ENCODE measurements around the gene CYTIP.
A peak's percentile ranks its signal among the peaks of the same experiment; 100 is the strongest.
"Not testable (repeated sequence)": the region's sequence is repeated elsewhere in the genome, so short reads cannot be mapped to it uniquely, and the experiment has no call there.

CYTIP gene

DNA sequence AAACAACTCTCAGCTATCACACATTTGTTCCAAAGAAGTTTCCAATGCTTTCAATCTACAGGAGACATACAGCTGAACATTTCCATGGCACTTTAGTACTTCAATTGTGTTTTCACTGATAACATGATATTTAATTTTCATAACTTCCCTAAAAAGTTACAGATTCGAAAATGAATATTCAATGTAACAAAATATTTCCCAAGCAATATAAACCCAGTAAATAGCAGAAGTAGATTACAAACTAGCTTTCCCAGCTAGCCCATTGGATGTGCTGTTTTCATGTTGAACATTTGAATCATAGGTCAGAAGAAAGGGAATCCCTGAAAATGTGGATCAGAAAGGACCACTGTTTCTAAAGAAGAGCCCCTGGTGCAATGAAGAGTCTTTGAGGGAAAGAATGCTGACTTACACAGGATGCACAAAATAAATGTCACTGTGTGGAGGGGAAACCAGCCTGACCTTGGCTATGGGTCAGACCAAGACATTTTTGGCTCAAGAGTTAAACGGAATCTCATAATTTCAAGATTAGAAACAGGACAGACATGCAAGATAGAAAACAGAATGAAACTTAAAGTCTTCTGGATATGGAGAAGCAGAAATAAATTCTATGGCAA, 22.5 kb downstream of the CYTIP start:
- no peak for DNase-seq

DNA sequence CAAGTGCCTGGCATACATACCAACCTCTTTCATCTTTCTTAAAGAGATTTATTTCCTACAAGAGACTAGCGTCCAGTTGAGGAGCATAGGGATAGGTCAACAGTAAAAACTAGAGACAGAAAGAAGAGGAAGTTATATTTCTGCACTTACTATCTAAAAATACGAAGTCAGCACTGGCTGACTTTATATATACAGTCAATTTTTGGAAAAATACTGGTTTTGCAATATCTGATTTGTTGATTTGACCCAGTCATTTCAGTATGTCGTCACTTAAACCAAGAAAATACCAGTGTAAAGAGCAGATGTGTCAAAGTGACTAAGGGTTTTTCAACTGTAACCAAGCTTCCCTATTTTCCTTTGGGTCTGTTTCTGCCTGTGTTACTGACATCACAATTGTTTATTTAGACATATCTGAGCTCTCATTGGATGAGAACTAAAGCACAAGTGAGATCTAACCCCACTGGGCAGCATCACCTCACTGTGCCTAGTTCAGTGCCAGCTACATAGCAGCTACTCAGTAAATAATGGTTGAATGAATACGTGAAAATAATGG, 23.0 kb downstream of the CYTIP start:
- DNase-seq: no peak

DNA sequence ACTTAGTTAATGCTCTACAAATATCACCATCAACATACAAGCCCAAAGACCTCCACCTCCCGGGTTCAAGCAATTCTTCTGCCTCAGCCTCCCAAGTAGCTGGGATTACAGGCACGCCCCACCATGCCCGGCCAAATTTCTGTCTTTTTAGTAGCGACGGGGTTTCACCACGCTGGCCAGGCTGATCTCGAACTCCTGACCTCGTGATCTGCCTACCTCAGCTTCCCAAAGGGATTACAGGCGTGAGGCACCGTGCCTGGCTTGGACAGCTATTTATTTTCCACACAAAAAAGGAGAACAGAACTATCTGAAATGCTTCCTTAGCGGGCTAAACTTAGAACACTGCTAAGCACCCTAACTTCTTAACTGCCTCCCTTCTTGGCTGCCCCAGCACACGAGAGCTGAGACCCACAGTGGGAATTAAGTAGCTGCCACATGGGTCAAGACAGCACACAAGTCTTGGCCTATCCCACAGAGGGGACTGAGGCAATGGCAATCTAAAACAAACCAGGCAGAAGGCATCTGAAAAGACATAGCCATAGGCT, 24.8 kb downstream of the CYTIP start:
- DNase-seq: no peak

DNA sequence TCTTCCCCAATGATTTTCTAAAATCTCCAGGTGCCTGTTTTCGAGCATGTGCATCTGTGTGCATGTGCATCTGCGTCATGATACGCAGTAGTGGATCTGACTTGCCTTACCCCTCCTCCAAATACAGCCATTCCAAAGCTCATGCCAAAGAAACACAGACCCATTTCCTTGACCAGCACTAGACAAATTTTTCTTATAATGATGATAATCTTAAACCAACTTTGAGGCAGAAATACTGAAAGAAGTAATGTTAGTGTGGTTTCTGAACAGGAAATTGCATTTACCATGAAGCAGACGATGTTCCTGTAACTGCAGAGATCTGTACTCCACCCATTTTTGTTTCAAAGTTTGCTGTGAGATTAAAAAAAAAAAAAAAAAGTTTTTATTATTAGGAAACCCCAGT, 25.6 kb downstream of the CYTIP start:
- no peak for DNase-seq

DNA sequence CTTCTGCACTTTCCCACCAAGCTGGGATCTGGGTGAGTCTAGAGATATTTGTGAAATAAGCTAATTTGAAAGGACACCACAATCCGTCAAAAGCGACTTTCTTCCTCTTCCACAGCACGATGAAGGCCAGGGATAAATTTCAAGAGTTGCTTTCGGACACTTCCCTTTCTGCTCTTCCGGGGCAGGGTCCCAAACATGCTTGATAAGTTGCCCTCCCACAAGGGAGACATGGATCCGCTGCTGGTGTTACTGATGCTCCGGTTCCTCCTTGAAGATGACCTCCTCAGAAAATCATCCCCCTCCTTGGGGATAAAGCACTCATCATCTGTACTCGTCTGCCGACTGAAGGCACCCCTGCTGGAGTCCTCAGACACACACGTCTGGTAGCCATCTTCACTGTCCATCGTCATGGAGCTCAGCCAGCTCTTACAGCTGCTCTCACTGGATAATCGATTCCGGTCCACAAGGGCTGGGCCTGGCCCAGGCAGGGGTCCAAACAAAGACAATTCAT, 28.2 kb downstream of the CYTIP start:
- DNase-seq: no peak

DNA sequence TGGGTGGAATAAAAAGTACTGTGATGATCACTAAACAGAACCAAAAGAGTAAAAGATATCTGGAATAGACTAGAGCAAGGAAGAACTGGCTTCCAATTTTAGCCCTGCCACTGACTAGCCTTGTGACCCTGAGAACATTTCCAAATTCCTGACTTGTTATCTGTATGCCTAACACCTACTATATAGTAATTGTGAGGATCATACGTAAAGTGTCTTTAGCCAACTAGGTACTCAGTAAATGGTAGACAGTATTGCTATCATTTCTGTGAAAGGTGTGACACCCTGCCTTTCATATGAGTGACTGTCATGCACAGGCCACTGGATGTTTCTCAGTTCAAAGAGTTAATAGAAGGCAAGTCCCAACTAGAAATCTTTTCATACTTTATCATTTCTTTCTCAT, 29.8 kb downstream of the CYTIP start:
- no peak for DNase-seq

DNA sequence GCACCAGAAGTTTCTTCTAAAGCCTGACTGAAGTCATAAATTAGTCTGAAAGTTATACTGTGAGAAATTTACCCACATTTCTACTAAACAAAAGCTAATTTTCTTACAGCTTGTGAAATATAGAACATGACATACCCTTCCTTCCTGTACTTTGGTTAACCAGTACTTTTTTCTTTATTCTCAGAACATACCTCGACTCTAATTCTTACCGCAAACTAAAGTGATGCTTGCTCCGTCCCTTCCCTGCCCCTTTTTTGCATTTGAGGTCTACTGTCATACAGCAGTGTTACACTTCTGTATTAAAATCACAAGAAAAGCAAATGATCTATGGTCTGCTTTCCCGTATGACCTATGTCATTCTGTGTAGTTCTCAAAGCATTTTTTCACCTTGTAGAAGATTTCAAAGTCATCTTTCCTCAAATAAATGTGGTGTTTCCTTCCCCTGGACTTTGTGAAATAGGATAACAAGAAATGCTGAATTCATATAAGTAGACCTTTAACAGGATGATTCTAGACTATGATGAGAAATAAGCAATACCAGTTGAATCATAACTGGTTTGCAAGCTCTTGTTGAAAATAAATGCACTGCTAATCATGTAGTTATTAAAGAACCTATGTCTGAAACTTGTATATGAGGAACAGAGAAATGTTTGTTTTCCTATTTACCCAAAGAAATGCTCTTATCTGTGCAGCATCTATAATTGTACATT, 30.4 kb downstream of the CYTIP start:
- DNase-seq: no peak

DNA sequence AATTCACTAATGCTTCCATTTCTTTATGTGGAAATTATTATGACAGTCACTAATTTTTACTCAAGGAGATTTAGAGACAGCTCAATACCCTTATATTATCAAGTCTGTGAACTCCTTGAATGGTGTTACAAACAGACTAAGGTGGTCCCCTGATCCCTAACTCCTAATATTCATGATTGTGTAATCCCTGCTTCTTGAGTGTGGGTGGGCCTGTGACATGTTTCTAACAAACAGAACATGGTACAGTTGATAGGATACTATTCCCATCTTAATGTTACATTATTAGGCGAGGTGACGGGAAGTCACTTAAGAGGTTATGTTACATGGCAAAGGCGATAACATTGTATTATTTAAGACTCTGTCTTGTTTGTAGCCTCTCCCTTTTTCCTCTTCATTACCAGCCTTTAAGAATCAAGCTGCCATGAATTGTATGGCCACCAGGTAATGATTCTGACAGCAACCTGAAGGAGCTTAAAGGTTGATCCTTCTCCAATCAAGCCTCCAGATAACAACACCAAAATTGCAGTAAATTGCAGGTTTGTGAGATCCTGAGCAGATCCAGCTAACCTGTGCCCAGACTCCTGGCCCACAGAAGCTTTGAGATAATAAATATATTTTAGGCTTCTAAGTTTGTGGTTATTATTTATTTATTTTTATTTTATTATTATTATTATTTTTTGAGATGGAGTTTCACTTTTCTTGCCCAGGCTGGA, 32.1 kb downstream of the CYTIP start:
- DNase-seq: no peak

DNA sequence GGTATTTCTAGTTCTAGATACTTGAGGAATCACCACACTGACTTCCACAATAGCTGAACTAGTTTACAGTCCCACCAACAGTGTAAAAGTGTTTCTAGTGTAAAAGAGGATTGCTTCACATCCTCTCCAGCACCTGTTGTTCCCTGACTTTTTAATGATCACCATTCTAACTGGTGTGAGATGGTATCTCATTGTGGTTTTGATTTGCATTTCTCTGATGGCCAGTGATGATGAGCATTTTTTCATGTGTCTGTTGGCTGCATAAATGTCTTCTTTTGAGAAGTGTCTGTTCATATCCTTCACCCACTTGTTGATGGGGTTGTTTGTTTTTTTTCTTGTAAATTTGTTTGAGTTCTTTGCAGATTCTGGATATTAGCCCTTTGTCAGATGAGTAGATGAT, 38.5 kb downstream of the CYTIP start:
- not testable (repeated sequence) for DNase-seq

DNA sequence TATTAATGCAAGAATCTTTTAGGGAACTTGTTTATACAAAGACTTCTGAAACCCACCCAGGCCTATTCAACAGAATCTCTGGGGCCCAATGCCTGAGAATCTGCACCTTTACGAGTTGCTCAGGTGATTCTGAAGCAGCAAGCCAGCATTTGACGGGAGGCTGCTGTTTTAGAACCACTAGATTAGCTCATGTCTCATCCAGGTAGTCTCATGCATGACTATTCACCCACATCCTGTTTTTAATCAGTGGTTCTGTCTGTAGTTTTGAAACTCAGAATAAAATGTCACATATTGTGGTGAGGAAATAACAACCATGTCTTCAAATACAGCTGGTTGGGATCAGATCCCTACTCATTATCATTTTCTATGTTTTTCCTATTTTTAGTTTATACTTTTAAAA, 39.5 kb downstream of the CYTIP start:
- no peak for DNase-seq

DNA sequence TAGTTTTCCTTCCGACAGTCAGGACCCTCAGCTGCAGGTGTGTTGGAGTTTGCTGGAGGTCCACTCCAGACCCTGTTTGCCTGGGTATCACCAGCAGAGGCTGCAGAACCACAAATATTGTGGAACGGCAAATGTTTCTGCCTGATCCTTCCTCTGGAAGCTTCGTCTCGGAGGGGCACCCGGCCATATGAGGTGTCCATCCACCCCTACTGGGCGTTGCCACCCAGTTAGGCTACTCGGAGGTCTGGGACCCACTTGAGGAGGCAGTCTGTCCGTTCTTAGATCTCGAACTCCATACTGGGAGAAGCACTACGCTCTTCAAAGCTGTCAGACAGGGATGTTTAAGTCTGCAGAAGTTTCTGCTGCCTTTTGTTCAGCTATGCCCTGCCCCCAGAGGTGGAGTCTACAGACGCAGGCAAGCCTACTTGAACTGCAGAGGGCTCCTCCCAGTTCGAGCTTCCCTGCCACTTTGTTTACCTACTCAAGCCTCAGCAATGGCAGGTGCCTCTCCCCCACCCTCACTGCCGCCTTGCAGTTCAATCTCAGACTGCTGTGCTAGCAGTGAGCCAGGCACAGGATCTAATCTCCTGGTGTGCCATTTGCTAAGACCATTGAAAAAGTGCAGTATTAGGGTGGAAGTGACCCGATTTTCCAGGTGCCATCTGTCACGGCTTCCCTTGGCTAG, 40.9 kb downstream of the CYTIP start:
- peak; percentile 7 to 19 for DNase-seq

DNA sequence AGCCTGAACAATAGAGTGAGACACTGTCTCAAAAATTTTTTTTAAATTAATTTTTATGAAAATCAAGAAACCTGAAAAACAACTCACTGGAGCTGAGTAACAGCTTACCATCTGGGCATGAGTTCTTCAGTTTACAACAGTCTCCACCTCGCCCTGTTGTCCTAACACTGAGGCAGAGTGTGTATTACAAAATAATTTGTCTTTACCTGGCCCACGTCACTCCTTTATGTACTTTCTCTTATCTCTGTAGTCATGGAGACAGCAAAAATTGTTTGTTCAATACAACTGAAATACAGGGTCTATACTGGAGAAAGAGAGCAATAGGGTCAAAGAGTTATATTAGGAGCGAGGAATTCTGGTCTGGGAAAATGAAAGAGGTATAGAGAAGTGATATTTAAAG, 48.1 kb downstream of the CYTIP start:
- DNase-seq: no peak

DNA sequence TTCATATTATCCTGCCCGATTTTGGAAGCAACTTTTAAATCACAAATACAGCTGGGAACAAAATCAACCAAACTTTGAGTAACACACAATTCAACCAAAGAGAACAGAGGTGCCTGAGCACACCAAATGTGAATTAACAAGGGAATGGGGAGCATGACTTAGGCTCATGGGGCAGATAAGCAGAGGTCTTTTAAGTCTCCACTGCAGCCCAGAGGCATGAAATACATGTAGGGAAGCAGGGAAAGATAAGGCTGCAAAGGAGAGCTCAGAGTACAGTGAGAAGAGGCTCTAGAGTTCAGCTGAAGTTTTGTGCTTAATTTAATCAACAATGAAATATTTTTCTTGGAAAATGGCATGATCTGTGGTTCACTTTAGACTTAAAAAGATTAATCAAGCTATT, 49.0 kb downstream of the CYTIP start:
- no peak for DNase-seq

DNA sequence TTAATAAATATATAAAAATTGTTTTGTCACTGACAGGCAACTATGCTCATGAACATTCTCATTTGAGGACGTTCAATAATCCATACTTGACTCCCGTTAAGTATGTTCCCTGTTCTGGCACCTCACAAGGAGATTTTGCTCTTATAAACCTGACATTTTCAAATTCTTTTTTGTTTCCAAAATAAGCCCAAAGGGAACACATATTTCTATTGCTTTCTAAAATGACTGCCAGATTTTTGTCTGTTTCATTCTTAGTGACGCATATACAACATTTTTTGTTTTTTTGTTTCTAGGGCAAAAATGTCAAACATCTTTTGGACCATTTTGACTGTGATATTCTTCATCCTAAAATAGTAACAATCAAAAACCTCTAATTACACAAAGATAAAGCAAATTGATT, 50.5 kb downstream of the CYTIP start:
- DNase-seq: no peak

DNA sequence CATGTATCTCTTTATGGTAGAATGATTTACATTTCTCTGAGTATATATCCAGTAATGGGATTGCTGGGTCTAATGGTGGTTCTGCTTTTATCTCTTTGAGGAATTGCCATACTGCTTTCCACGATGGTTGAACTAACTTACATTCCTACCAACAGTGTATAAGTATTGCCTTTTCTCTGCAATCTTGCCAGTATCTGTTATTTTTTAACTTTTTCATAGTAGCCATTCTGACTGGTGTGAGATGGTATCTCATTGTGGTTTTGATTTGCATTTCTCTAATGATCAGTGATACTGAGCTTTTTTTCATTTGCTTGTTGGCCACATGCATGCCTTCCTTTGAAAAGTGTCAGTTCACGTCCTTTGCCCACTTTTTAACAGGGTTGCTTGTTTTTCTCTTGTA, 55.1 kb downstream of the CYTIP start:
- no peak for DNase-seq

DNA sequence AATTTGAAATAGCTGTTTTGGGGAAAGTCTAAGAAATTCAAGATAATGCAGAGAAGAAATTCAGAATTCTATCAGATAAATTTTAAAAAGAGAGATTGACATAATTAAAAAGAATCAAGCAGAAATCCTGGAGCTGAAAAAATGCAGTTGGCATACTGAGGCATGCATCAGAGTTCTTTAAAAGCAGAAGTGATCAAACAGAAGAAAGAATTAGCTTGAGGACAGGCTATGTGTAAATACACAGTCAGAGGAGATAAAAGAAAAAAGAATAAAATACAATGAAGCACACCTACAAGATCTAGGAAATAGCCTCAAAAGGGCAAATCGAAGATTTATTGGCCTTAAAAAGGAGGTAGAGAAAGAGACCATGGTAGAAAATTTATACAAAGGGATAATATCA, 57.1 kb downstream of the CYTIP start:
- no peak for DNase-seq

DNA sequence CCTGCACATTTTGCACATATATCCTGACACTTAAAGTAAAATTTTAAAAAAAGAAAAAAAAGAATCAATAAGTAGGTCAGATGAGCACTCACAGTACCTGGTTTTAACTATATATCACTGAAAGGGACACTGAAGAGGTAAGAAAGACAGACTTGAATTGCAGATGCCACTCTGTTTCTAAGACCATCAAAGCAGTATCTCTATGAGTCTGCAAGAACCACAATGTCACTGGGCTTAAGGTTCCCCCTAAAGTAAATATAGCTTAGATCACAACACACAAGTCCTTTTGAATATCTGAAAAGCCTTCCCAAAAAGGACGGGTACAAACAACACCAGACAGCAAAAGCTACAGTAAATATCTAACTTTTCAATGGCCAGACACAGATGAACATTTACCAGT, 57.6 kb downstream of the CYTIP start:
- DNase-seq: no peak

DNA sequence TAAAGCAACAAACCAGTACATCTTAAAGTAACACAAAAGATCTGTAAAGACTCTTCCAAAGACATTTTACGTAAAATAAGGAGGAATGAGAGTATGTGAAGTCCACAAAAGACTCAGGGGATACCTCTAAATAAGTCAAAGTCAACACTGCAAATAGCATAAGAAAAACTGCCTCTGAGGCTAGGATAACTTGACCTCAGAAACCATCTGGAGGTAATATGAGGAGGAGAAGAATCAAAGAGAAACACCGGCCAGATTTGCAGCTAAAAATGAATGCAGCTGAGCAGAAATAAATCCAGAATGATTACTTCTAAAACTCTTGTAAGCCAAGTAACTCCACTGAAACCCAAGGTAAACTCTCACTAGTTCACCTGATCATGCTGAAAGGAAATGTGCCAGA, 66.0 kb downstream of the CYTIP start:
- DNase-seq: no peak

DNA sequence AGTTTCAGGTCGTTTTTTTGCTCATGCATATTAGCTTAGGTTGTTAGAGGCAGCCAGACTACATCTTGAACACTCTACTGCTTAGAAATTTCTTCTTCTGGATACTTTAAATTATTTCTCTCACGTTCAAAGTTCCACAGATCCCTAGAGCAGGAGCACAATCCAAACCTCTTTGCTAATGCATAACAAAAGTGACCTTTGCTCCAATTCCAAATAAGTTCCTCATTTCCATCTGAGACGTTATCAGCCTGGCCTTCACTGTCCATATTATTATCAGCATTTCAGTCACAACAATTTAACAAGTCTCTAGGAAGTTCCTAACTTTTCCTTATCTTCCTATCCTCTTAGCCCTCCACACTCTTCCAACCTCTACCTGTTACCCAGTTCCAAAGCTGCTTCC, 67.8 kb downstream of the CYTIP start:
- DNase-seq: no peak

DNA sequence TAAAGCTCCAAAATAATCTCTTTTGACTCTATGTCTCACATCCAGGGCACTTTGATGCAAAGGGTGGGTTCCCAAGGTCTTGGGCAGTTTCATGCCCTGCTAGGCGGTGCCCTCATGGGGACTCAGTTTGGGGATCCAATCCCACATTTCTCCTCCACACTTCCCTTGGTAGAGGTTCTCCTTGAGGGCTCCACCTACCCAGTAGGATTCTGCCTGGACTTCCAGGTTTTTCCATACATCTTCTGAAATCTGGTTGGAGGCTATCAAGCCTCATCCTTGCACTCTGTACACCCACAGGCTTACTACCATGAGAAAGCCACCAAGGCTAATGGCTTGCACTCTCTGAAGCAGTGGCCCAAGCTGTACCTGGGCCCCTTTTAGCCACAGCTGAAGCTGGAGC, 68.5 kb downstream of the CYTIP start:
- DNase-seq: no peak

DNA sequence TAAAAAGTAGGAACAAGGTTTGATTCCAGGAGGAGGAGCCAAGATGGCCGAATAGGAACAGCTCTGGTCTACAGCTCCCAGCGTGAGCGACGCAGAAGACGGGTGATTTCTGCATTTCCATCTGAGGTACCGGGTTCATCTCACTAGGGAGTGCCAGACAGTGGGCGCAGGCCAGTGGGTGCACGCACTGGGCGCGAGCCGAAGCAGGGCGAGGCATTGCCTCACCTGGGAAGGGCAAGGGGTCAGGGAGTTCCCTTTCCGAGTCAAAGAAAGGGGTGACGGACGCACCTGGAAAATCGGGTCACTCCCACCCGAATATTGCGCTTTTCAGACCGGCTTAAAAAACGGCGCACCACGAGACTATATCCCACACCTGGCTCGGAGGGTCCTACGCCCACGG, 75.4 kb downstream of the CYTIP start:
- not testable (repeated sequence) for DNase-seq

DNA sequence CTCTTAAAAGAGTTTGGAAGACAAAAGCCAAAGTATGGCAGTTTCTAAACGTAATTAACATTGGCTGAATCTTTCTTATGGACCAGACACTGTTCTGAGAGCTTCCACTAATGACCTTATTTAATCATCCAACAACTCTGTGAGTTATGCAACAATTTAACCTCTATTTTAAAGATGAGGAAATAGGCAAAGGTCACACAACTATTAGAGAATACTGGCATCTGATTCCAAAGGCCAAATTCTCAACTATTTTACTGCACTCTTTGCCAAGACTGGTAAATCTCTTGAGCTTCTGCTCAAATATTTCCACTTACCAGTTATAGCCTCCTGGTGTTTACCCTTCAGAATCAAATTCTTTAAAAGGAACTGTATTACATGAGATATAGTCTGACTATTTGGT, 76.2 kb downstream of the CYTIP start:
- DNase-seq: no peak

Data from NCI-H526 (cell line).